HuH-7.5 (cell line): Measurements from ENCODE around the gene PDCD1.

Experiments used
- DNase-seq: peaks from one replicate; pipeline ENCODE4 v3.0.0; 2011; ENCODE audit warnings: low spot score

PDCD1 gene

GRCh38 chr2:241895712-241896641, 37.3 kb upstream of the PDCD1 start:
- DNase-seq, result no peak

DNA sequence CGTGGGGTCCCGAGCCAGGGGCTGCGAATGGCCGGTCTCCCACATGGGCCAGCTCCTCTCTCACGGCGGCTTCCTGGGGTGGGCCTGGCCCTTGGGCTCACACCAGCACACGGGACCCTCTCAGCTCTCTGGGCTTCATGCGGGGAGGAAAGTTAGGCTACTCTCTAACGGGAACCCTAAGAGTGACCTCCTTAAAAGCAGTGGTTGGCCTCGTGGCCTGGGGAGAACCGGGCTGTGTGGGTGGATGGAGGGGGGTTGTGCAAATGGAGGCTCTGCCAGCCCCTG, 36.7 kb upstream of the PDCD1 start:
- DNase-seq, result no peak

GRCh38 chr2:241894681-241895426, 36.2 kb upstream of the PDCD1 start:
- DNase-seq, result no peak

DNA sequence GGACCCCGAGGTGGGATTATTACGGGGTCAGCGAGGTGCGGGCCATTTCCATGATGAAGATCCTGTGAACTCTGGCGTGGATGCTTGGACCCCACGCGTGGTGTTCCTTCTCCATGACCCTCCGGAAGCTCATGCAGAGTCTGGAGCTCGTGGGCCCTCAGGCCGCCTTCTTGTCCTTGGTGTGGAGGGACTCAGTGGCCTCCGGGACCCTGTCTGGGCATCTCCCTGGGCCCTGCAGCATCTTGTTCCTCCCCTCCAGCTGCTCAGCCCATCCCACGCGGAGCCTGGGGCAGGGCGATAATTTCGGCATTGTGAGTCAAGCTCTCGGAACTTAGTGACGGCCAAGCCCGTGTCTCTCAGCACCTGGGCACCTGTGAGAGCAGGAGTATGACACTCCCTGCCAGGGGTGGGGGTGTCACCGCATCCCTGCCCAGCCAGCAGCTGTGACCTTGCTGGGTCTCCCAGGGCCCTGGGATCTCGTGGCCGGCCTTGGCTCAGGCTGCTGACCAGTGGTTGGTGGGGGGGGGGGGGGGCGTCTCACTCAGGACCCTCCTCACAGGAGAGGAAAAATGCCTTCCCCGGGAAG, 35.5 kb upstream of the PDCD1 start:
- DNase-seq, result no peak

DNA sequence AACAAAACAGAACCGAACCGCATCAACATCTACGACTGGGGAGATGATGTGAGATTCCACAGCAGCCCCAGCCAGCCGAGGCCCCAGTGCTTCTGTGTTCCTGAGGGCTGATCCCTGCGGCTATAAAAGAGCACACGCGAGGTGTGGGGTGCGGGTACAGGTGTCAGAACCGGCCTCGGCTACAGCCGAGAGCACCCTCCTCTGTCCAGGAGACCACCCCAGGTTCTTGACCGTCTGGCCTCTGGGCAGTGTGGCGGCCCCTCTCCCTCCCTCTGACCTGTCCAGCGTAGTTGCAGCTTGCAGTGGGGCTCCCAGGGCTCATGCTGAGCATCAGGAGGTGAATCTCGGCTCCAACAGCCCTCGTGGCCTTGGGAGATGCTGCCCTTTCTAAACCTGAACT, 34.6 kb upstream of the PDCD1 start:
- DNase-seq, result no peak

GRCh38 chr2:241892299-241893137, 33.8 kb upstream of the PDCD1 start:
- DNase-seq, result no peak

DNA sequence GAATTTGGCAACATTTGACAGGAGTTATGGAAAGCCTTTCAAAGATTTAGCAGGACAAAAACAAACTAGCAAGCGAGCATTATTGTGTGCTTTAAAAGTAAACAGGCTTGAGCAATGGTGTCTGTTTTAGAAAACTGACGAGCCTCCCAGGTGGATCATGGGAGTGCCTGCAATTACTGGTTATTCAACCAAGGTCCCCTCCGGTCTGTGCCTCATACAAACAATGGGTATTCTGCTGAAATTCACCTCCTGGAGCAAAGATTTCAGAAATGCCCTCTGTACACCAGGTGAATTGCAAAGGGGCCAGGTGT, 33.2 kb upstream of the PDCD1 start:
- no peak for DNase-seq

DNA sequence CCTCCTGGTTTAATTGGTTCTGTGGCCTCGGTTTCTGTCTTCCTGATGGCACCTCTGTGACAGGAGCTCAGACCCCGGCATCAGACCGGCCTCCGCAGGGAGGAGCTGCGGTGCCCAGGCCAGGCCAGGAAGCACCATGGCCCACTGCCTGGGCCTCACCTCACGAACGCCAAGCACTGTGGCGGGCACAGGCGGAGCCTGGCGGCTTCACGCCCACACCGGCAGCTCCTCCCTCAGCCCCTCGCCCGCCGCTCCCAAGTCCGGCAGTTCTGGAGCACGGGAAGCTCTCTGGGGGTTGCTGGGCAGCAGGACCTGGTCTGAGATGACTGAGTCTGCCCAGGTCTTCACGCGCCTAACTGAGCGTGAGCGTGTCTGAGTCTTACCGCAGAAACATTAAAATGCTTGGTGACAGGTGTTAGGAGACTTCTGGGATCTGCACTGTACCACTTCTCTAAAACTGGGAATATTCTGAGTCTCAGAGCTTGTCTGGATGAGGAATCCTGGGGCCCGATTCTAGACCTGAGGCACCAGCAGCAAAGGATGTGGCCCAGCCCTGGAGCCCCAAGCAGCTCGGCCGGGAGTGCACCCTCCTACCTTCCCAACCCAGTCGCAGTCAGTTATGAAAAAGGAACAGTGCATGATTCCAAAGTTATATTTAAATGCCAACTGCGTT, 32.8 kb upstream of the PDCD1 start:
- no peak for DNase-seq

GRCh38 chr2:241890524-241891235, 32.0 kb upstream of the PDCD1 start:
- no peak for DNase-seq

GRCh38 chr2:241888641-241889040, 29.9 kb upstream of the PDCD1 start:
- DNase-seq, result no peak

GRCh38 chr2:241887806-241888522, 29.3 kb upstream of the PDCD1 start:
- DNase-seq, result no peak

DNA sequence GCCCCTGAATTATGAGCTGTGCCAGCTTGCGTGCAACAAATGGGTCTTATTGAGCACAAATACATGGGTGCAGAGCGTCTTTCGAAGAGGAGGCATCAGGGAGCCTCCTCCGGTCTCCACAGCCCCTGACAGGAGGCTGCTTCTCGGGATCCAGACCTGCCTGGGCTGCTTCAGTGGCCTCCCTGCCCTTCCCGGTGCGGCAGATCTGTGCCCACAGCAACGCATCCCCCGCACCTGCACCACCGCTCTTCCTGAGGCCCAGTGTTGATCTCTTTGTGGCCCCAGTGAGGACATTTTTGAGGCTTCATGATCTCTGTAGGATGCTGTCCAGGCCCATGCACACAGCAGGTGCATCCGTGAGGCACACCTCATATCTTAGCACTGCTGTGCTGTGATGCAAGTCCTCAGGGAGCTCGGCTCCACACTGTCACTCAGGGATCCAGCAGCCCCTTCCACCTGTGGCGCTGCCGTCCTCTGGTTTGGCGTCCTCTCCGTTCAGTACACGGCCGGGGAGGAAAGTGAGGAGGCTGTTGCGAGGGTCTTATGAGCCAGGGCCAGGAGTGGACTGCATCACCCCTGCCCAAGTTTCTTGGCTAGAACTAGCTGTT, 28.2 kb upstream of the PDCD1 start:
- DNase-seq, result no peak

GRCh38 chr2:241885946-241886643, 27.4 kb upstream of the PDCD1 start:
- no peak for DNase-seq

DNA sequence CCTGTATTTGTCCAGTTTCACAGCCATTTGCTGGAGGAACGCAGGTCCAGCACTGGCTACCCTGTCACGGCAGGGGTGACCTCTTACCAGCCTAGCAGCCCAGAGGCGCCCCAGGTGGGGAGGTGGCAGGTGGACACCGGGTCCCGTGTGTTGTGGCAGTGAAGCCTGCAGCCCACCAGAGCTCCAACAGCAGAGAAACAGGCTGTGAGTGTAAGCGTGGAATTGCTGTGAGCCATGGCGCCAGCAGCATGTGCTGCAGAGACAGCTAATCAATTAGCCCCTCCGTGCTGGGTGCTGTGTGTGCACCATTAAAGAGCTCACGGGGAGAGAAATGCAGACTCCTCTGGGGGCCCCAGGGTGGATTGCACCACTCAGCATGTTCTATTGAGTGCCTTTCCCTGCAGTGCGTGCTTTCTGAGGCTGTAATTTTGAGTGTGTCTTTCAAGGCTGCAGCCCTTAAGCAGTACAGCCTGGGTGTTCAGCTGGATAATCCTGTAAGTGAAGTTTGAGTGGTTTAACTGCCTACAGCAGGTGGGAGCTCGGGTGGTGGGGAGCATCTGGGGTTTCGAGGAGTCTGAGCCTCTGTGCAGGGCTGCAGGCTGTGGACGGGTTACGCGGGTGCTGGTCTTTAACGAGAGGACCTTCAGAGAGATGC, 26.7 kb upstream of the PDCD1 start:
- no peak for DNase-seq

DNA sequence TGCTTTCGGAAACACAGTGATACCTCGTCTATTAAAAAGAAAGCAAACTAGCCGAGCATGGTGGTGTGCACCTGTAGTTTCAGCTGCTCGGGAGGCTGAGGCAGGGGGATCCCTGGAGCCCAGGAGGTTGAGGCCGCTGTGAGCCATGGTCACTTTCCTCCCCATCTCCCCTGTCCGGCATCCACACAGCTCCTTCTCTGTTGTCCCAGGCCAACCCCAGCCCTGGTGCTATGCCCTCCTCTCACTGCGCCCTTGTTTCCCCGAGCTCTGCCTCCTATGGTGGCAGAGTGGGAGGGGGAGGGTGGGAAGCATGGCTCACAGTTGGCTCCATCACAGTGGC, 26.2 kb upstream of the PDCD1 start:
- DNase-seq, result no peak

DNA sequence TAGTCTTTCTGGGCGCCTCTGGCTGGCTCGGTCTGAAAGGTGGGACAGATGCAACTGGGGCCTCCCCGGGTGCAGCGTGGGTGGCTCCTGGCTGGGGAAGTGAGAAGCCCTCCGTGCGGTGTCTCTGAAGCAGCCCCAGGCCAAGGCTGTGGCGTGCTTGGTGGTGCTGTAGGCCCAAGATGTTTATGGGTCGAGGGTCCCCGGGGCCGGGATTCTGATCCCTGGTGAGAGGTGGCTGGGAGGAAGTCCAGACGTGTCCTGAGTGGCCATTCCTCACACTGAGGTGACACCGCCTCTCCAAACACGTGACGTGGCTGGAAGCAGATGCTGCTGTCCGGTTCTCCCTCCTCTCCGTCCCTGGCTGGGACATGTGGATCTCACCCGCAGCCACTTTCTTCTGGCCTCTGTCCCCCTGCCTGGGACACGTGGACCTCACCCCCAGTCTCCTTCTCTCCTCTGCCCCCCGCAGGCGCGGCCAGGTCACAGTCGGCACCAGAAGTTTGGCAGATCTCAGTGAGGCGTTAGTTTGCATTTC, 23.5 kb upstream of the PDCD1 start:
- DNase-seq, result no peak

- DNase-seq, result no peak
Observed at GRCh38 chr2:241880311-241881073, 21.8 kb upstream of the PDCD1 start.

- no peak for DNase-seq
Observed at GRCh38 chr2:241879326-241879725, 20.6 kb upstream of the PDCD1 start.
